ENCODE results near the gene UBR2.

GRCh38 chr6:42696526-42697267, 132.9 kb downstream of the UBR2 start:
- TF ChIP-seq CTCF (IDR thresholded peaks at IDR 0.05) (no peak), POLR2A (IDR thresholded peaks at IDR 0.05) (no peak)

Data from lower leg skin (tissue), 3 donors.